ENCODE data around the gene MUC5AC.

Gene MUC5AC, protein sequence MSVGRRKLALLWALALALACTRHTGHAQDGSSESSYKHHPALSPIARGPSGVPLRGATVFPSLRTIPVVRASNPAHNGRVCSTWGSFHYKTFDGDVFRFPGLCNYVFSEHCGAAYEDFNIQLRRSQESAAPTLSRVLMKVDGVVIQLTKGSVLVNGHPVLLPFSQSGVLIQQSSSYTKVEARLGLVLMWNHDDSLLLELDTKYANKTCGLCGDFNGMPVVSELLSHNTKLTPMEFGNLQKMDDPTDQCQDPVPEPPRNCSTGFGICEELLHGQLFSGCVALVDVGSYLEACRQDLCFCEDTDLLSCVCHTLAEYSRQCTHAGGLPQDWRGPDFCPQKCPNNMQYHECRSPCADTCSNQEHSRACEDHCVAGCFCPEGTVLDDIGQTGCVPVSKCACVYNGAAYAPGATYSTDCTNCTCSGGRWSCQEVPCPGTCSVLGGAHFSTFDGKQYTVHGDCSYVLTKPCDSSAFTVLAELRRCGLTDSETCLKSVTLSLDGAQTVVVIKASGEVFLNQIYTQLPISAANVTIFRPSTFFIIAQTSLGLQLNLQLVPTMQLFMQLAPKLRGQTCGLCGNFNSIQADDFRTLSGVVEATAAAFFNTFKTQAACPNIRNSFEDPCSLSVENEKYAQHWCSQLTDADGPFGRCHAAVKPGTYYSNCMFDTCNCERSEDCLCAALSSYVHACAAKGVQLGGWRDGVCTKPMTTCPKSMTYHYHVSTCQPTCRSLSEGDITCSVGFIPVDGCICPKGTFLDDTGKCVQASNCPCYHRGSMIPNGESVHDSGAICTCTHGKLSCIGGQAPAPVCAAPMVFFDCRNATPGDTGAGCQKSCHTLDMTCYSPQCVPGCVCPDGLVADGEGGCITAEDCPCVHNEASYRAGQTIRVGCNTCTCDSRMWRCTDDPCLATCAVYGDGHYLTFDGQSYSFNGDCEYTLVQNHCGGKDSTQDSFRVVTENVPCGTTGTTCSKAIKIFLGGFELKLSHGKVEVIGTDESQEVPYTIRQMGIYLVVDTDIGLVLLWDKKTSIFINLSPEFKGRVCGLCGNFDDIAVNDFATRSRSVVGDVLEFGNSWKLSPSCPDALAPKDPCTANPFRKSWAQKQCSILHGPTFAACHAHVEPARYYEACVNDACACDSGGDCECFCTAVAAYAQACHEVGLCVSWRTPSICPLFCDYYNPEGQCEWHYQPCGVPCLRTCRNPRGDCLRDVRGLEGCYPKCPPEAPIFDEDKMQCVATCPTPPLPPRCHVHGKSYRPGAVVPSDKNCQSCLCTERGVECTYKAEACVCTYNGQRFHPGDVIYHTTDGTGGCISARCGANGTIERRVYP (N-terminal part only)

DNA sequence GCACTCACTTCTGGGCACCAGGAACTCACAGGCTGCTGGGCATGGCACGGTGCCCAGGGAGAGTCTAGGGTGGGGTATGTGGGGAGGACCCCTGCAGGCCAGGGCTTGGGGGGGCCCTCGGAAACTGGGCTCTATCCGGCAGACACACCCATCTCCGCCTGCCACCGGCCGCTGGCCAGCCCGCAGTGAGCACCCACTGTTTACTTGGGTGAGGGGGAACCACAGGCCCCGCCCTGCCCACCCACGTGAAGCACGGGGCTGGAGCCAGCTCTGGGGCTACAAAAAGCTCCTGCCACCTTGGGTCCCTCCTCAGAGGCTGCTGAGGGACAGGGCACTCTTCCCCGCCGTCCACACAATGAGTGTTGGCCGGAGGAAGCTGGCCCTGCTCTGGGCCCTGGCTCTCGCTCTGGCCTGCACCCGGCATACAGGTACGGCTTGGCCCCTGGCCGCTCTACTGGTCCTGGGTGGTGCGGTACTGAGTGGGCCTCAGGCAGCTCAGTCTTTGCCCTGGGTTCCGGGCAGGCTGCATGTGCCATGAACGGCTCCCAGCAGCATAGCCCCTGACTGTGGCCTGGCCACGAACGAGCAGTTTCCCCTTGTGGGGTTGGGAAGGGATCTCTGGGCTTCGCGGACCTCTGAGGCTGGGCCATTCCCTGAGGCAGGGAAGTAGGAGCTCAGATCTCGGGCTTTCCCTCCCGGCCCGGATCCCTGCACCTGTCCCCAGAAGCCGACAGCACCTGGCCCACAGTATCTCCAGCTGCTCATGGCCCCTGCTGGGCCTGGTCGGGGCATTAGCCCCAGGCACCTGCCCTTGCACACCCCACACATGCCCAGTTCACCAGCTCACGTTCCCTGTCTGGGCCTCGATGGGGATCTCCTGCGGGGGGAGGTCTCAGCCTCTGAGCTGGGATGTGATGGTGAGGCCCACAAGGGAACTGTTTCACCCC is at the start of gene MUC5AC:
MUC5AC (plus strand) TSS at position 309 of the 947 bp plus-strand sequence; CDS start at position 356, 47 bp downstream.
- ChIA-PET CTCF (no interaction called here), POLR2A (no interaction called here)
- TF ChIP-seq L3MBTL2 (conservative IDR thresholded peaks at IDR 0.05) (no peak), FOXA1 (IDR thresholded peaks at IDR 0.05) (no peak), LEF1 (IDR thresholded peaks at IDR 0.05; ENCODE audit: borderline replicate concordance) (no peak), TARDBP (IDR thresholded peaks at IDR 0.05) (no peak), BHLHE40 (IDR thresholded peaks at IDR 0.05; ENCODE audit: borderline replicate concordance) (no peak), ZNF384 (IDR thresholded peaks at IDR 0.05) (no peak), SUZ12 (IDR thresholded peaks at IDR 0.05) (no peak), FOXK2 (IDR thresholded peaks at IDR 0.05) (no peak), ELF4 (IDR thresholded peaks at IDR 0.05) (no peak), HDGF (IDR thresholded peaks at IDR 0.05; ENCODE audit: borderline replicate concordance) (no peak), FOXM1 (IDR thresholded peaks at IDR 0.05; ENCODE audit: borderline replicate concordance) (no peak), SP1 (IDR thresholded peaks at IDR 0.05) (no peak), NFRKB (IDR thresholded peaks at IDR 0.05) (no peak), ARNT (IDR thresholded peaks at IDR 0.05) (no peak), CTBP1 (IDR thresholded peaks at IDR 0.05; ENCODE audit: borderline replicate concordance) (no peak)
- TF ChIP-seq, protein P1, sequence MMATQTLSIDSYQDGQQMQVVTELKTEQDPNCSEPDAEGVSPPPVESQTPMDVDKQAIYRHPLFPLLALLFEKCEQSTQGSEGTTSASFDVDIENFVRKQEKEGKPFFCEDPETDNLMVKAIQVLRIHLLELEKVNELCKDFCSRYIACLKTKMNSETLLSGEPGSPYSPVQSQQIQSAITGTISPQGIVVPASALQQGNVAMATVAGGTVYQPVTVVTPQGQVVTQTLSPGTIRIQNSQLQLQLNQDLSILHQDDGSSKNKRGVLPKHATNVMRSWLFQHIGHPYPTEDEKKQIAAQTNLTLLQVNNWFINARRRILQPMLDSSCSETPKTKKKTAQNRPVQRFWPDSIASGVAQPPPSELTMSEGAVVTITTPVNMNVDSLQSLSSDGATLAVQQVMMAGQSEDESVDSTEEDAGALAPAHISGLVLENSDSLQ (IDR thresholded peaks at IDR 0.05) = no peak
- no peak for DNase-seq (ENCODE audit: extremely low spot score)

DNA sequence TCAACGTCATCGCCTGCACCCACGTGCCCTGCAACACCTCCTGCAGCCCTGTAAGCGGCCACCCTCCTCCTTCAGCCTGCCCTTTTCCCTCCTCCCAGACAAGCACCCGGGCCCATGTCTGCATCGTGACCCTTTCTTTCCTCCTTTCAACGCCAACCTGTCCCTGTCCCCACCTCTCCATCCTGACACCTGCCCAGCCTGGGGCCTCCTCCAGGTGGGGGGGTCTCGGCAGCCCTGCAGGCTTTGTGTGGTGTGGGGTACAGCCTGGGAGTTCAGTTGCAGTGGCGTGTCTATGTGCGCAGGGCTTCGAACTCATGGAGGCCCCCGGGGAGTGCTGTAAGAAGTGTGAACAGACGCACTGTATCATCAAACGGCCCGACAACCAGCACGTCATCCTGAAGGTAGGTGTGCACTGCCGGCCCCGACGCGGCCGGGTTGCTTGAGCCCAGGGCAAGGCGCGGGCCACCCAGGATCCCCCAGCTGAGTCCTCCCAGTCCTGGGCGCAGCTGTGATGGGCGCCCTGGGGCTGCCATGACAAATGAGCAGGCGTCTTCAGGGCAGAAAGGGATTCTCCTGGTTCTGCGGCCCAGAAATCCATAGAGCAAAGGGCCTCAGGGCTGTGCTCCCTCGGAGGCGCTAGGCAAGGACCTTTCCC is 49.4 kb upstream of the MUC5AC start:
- DNase-seq (ENCODE audit: extremely low spot score) = no peak
- POLR2A ChIA-PET = no interaction called here
- TF ChIP-seq L3MBTL2 (conservative IDR thresholded peaks at IDR 0.05) (no peak), LEF1 (IDR thresholded peaks at IDR 0.05; ENCODE audit: borderline replicate concordance) (no peak), SP1 (IDR thresholded peaks at IDR 0.05) (no peak), HDGF (IDR thresholded peaks at IDR 0.05; ENCODE audit: borderline replicate concordance) (no peak), BHLHE40 (IDR thresholded peaks at IDR 0.05; ENCODE audit: borderline replicate concordance) (no peak), FOXA1 (IDR thresholded peaks at IDR 0.05) (no peak), SUZ12 (IDR thresholded peaks at IDR 0.05) (no peak), ARNT (IDR thresholded peaks at IDR 0.05) (no peak), FOXK2 (IDR thresholded peaks at IDR 0.05) (no peak), TARDBP (IDR thresholded peaks at IDR 0.05) (no peak), NFRKB (IDR thresholded peaks at IDR 0.05) (no peak), ELF4 (IDR thresholded peaks at IDR 0.05) (no peak)
- CTCF ChIA-PET = no interaction called here

DNA sequence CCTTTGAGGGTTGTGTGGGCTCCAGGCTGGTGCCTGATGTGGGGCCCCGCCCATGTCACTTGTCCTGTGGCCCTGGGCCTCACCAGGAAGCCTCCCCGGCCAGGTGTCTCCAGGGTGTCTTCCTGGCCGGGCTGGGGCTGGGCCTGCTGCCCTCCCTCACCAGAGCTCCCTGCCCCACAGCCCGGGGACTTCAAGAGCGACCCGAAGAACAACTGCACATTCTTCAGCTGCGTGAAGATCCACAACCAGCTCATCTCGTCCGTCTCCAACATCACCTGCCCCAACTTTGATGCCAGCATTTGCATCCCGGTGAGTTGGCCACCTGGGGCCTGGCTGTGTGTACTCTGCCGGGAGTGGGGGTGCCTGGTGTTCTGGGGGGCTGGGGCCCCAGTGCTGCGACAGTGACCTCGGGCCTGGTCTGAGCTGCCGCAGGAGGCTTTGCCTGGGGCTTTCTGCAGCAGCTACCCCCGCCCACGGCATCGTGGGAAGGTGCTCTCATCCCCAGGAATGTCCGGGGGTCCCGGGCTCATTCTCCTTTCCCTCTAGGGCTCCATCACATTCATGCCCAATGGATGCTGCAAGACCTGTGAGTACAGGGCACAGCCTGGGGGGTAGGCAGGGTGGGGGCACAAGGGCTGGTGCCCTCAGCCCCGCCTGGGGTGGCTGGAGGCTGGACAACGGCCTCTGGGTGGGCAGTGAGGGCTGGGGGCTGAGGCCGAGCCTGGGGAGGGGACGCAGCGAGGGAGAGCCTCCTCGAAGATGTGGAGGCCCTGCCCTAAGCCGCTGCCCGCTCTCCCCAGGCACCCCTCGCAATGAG is 48.4 kb upstream of the MUC5AC start:
- TF ChIP-seq L3MBTL2 (conservative IDR thresholded peaks at IDR 0.05) = no peak
- TF ChIP-seq ELF4 (IDR thresholded peaks at IDR 0.05) = no peak
- TF ChIP-seq, protein P1 (IDR thresholded peaks at IDR 0.05) = no peak
- no peak for TF ChIP-seq ARNT (IDR thresholded peaks at IDR 0.05)
- no peak for TF ChIP-seq FOXA1 (IDR thresholded peaks at IDR 0.05)
- no peak for TF ChIP-seq TARDBP (IDR thresholded peaks at IDR 0.05)
- CTCF ChIA-PET = no interaction called here
- POLR2A ChIA-PET = no interaction called here
- DNase-seq (ENCODE audit: extremely low spot score) = no peak

DNA sequence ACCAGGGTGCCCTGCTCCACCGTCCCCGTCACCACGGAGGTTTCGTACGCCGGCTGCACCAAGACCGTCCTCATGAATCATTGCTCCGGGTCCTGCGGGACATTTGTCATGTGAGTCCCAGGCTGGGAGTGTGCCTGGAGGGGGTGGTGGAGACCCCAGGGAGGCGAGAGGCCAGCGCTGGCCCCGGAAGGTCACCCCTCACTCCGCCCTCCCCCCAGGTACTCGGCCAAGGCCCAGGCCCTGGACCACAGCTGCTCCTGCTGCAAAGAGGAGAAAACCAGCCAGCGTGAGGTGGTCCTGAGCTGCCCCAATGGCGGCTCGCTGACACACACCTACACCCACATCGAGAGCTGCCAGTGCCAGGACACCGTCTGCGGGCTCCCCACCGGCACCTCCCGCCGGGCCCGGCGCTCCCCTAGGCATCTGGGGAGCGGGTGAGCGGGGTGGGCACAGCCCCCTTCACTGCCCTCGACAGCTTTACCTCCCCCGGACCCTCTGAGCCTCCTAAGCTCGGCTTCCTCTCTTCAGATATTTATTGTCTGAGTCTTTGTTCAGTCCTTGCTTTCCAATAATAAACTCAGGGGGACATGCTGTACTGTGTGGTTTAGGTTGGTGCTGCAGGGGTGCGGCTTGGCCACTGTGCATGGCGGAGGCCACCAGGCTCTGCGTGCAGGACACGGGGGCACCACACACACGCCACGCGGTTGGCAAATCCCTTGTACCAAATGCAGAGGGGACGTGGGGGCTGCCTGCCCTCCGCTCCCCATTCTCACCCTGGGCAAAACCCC is 47.6 kb upstream of the MUC5AC start:
- TF ChIP-seq LEF1 (IDR thresholded peaks at IDR 0.05; ENCODE audit: borderline replicate concordance) (no peak), FOXM1 (IDR thresholded peaks at IDR 0.05; ENCODE audit: borderline replicate concordance) (no peak), SUZ12 (IDR thresholded peaks at IDR 0.05) (no peak), BHLHE40 (IDR thresholded peaks at IDR 0.05; ENCODE audit: borderline replicate concordance) (no peak), HDGF (IDR thresholded peaks at IDR 0.05; ENCODE audit: borderline replicate concordance) (no peak), FOXK2 (IDR thresholded peaks at IDR 0.05) (no peak), ZNF384 (IDR thresholded peaks at IDR 0.05) (no peak), FOXA1 (IDR thresholded peaks at IDR 0.05) (no peak), ARNT (IDR thresholded peaks at IDR 0.05) (no peak), NFRKB (IDR thresholded peaks at IDR 0.05) (no peak), L3MBTL2 (conservative IDR thresholded peaks at IDR 0.05) (no peak), TARDBP (IDR thresholded peaks at IDR 0.05) (no peak), SP1 (IDR thresholded peaks at IDR 0.05) (no peak)
- TF ChIP-seq, protein P1 (IDR thresholded peaks at IDR 0.05) = no peak
- ChIA-PET CTCF (no interaction called here), POLR2A (no interaction called here)
- no peak for DNase-seq (ENCODE audit: extremely low spot score)

All from HEK293T (cell line).